Skeletal muscle satellite cell (primary cell): Measurements from ENCODE around the gene IFI27L1.

Experiments used
- H3K27me3 ChIP-seq: 2 replicates; pipeline ENCODE4 v1.7.0; 2013; ENCODE audit warnings: low read length; ENCODE audit not compliant: control insufficient read depth, insufficient read depth
- H3K36me3 ChIP-seq: 2 replicates; pipeline ENCODE4 v1.7.0; 2013; ENCODE audit warnings: mild to moderate bottlenecking, control low read depth, low read length; ENCODE audit not compliant: insufficient read depth
- H3K4me1 ChIP-seq: 2 replicates; pipeline ENCODE4 v1.7.0; 2013; ENCODE audit warnings: low read length; ENCODE audit not compliant: control insufficient read depth, insufficient read depth
- H3K4me2 ChIP-seq: 2 replicates; pipeline ENCODE4 v1.7.0; 2013; ENCODE audit warnings: mild to moderate bottlenecking, low read length
- H3K4me3 ChIP-seq: 2 replicates; pipeline ENCODE4 v1.7.0; 2013; ENCODE audit warnings: low read length
- H3K9ac ChIP-seq: 2 replicates; pipeline ENCODE4 v1.7.0; 2013; ENCODE audit warnings: mild to moderate bottlenecking, low read depth, low read length, moderate library complexity
- H3K9me3 ChIP-seq: replicated peaks from 2 replicates; pipeline ENCODE4 v1.7.0; 2013; ENCODE audit warnings: mild to moderate bottlenecking, control low read depth, low read length

Gene IFI27L1

GRCh38 chr14:94110552-94111181 is 29.6 kb downstream of the IFI27L1 start, which contains the start of gene IFI27:
Gene IFI27 (plus strand): TSS chr14:94110736.
- no peak within 1 kb of the TSS for H3K4me2 ChIP-seq
- no peak within 1 kb of the TSS for H3K4me3 ChIP-seq
- peaks cover 12% of the 10 kb centered on the region for H3K4me1 ChIP-seq
- H3K36me3 ChIP-seq = no peaks in the 10 kb centered on the region
- H3K9ac ChIP-seq = no peak within 1 kb of the TSS
- H3K9me3 ChIP-seq = no peaks in the 10 kb centered on the region
- no peaks in the 10 kb centered on the region for H3K27me3 ChIP-seq

GRCh38 chr14:94111276-94112095 is 30.4 kb downstream of the IFI27L1 start:
- H3K9me3 ChIP-seq = no peaks in the 10 kb centered on the region
- H3K36me3 ChIP-seq = no peaks in the 10 kb centered on the region
- no peak overlapping the region for H3K4me3 ChIP-seq
- H3K4me1 ChIP-seq = peaks cover 12% of the 10 kb centered on the region
- H3K27me3 ChIP-seq = peaks cover under 1% of the 10 kb centered on the region
- H3K4me2 ChIP-seq = no peak overlapping the region
- no peak overlapping the region for H3K9ac ChIP-seq

- H3K4me3 ChIP-seq = no peak overlapping the region
- H3K9me3 ChIP-seq = no peaks in the 10 kb centered on the region
- H3K27me3 ChIP-seq = peaks cover 2% of the 10 kb centered on the region
- H3K4me2 ChIP-seq = no peak overlapping the region
- H3K9ac ChIP-seq = no peak overlapping the region
- no peaks in the 10 kb centered on the region for H3K36me3 ChIP-seq
- H3K4me1 ChIP-seq = peaks cover 12% of the 10 kb centered on the region
Measured at GRCh38 chr14:94112513-94113063, 31.5 kb downstream of the IFI27L1 start.

GRCh38 chr14:94113073-94113472 is 32.0 kb downstream of the IFI27L1 start:
- H3K36me3 ChIP-seq = no peaks in the 10 kb centered on the region
- no peak overlapping the region for H3K4me3 ChIP-seq
- H3K4me2 ChIP-seq = no peak overlapping the region
- H3K9ac ChIP-seq = no peak overlapping the region
- peaks cover 2% of the 10 kb centered on the region for H3K27me3 ChIP-seq
- no peaks in the 10 kb centered on the region for H3K9me3 ChIP-seq
- peaks cover 12% of the 10 kb centered on the region for H3K4me1 ChIP-seq

- Histone ChIP-seq H3K4me3 (no peak overlapping the region), H3K27me3 (peaks cover 2% of the 10 kb centered on the region), H3K36me3 (no peaks in the 10 kb centered on the region), H3K4me1 (peaks cover 12% of the 10 kb centered on the region), H3K9me3 (no peaks in the 10 kb centered on the region), H3K9ac (no peak overlapping the region), H3K4me2 (no peak overlapping the region)
Measured at GRCh38 chr14:94113490-94113889, 32.4 kb downstream of the IFI27L1 start.

GRCh38 chr14:94113908-94114588 is 32.9 kb downstream of the IFI27L1 start:
- H3K9me3 ChIP-seq = no peaks in the 10 kb centered on the region
- H3K4me3 ChIP-seq = no peak overlapping the region
- no peak overlapping the region for H3K4me2 ChIP-seq
- H3K36me3 ChIP-seq = no peaks in the 10 kb centered on the region
- H3K9ac ChIP-seq = no peak overlapping the region
- H3K27me3 ChIP-seq = peaks cover 2% of the 10 kb centered on the region
- H3K4me1 ChIP-seq = peaks cover 12% of the 10 kb centered on the region

- Histone ChIP-seq H3K9me3 (peaks cover 4% of the 10 kb centered on the region), H3K4me3 (no peak overlapping the region), H3K9ac (no peak overlapping the region), H3K4me1 (peaks cover 12% of the 10 kb centered on the region), H3K27me3 (peaks cover 2% of the 10 kb centered on the region), H3K4me2 (peak overlapping the region; percentile 5), H3K36me3 (no peaks in the 10 kb centered on the region)
Measured at GRCh38 chr14:94114589-94115057, 33.5 kb downstream of the IFI27L1 start.

GRCh38 chr14:94115058-94115591 is 34.0 kb downstream of the IFI27L1 start:
- Histone ChIP-seq H3K36me3 (no peaks in the 10 kb centered on the region), H3K9me3 (peaks cover 9% of the 10 kb centered on the region), H3K9ac (no peak overlapping the region), H3K4me3 (no peak overlapping the region), H3K4me1 (peaks cover 12% of the 10 kb centered on the region), H3K27me3 (peaks cover 2% of the 10 kb centered on the region), H3K4me2 (peak overlapping the region; percentile 5)

GRCh38 chr14:94115631-94116030 is 34.5 kb downstream of the IFI27L1 start:
- peaks cover 2% of the 10 kb centered on the region for H3K27me3 ChIP-seq
- no peak overlapping the region for H3K4me2 ChIP-seq
- H3K9ac ChIP-seq = no peak overlapping the region
- H3K4me1 ChIP-seq = peaks cover 16% of the 10 kb centered on the region
- H3K9me3 ChIP-seq = peaks cover 14% of the 10 kb centered on the region
- H3K4me3 ChIP-seq = no peak overlapping the region
- H3K36me3 ChIP-seq = no peaks in the 10 kb centered on the region

GRCh38 chr14:94116701-94117100 is 35.6 kb downstream of the IFI27L1 start:
- Histone ChIP-seq H3K36me3 (no peaks in the 10 kb centered on the region), H3K27me3 (peaks cover 2% of the 10 kb centered on the region), H3K9me3 (peaks cover 15% of the 10 kb centered on the region), H3K4me1 (peaks cover 26% of the 10 kb centered on the region), H3K9ac (no peak overlapping the region), H3K4me3 (no peak overlapping the region), H3K4me2 (no peak overlapping the region)

GRCh38 chr14:94117856-94118255 is 36.7 kb downstream of the IFI27L1 start:
- Histone ChIP-seq H3K36me3 (no peaks in the 10 kb centered on the region), H3K27me3 (peaks cover 2% of the 10 kb centered on the region), H3K4me2 (no peak overlapping the region), H3K4me3 (no peak overlapping the region), H3K9ac (no peak overlapping the region), H3K9me3 (peaks cover 15% of the 10 kb centered on the region), H3K4me1 (peaks cover 29% of the 10 kb centered on the region)
